ENCODE data around the gene ATP5MG. TPM values are rescaled to one million over a fixed set of nuclear protein-coding genes. Genes with fewer than 3 reads are reported as not detected.
A peak's percentile ranks its signal among the peaks of the same experiment; 100 is the strongest.

ATP5MG gene
- total RNA-seq, 1 donor from 2014 or later, result 61.1 TPM

GRCh38 chr11:118448294-118448693 is 46.9 kb downstream of the ATP5MG start:
- Histone ChIP-seq H3K36me3 (ENCODE audit: control insufficient read depth, insufficient read depth, low read length) (no peaks in the 10 kb centered on the region), H3K27me3 (ENCODE audit: control insufficient read depth, insufficient read depth, low read length) (no peaks in the 10 kb centered on the region), H3K4me3 (ENCODE audit: low read depth, low read length) (no peak overlapping the region)
- DNase-seq (ENCODE audit: low read depth) (peak; percentile 58), FAIRE-seq (no peak)
- no peak for TF ChIP-seq CTCF (IDR thresholded peaks at IDR 0.05; ENCODE audit: insufficient read depth, low read length, severe bottlenecking)

- Histone ChIP-seq H3K27me3 (ENCODE audit: control insufficient read depth, insufficient read depth, low read length) (no peaks in the 10 kb centered on the region), H3K36me3 (ENCODE audit: control insufficient read depth, insufficient read depth, low read length) (no peaks in the 10 kb centered on the region), H3K4me3 (ENCODE audit: low read depth, low read length) (no peak overlapping the region)
- DNase-seq (ENCODE audit: low read depth) (no peak), FAIRE-seq (no peak)
- TF ChIP-seq CTCF (IDR thresholded peaks at IDR 0.05; ENCODE audit: insufficient read depth, low read length, severe bottlenecking), result no peak
Measured at GRCh38 chr11:118449316-118449918, 48.0 kb downstream of the ATP5MG start.

- Histone ChIP-seq H3K36me3 (ENCODE audit: control insufficient read depth, insufficient read depth, low read length) (no peaks in the 10 kb centered on the region), H3K4me3 (ENCODE audit: low read depth, low read length) (no peak overlapping the region), H3K27me3 (ENCODE audit: control insufficient read depth, insufficient read depth, low read length) (no peaks in the 10 kb centered on the region)
- TF ChIP-seq CTCF (IDR thresholded peaks at IDR 0.05; ENCODE audit: insufficient read depth, low read length, severe bottlenecking), result no peak
- DNase-seq (ENCODE audit: low read depth) (no peak), FAIRE-seq (no peak)
Measured at GRCh38 chr11:118450451-118450850, 49.0 kb downstream of the ATP5MG start.

Other genes with a start within 250 kb of the ATP5MG start
- 0.53 and 1.2 TPM in 2 replicates for gene SCN4B, start 248.8 kb upstream of the ATP5MG start, total RNA-seq
- gene SCN2B, start 225.0 kb upstream of the ATP5MG start, total RNA-seq, result under 0.01 and 0.13 TPM in 2 replicates
- 0.13 TPM in 1 of 2 replicates, not detected in the other for gene JAML, start 176.6 kb upstream of the ATP5MG start, total RNA-seq
- gene MPZL3, start 149.2 kb upstream of the ATP5MG start, total RNA-seq, result 34.8 and 81.4 TPM in 2 replicates
- 38.7 and 79.2 TPM in 2 replicates for gene MPZL2, start 137.3 kb upstream of the ATP5MG start, total RNA-seq
- not detected in 2 replicates for gene CD3E, start 96.9 kb upstream of the ATP5MG start, total RNA-seq
- not detected in 2 replicates for gene CD3D, start 58.9 kb upstream of the ATP5MG start, total RNA-seq
- not detected in 2 replicates for gene CD3G, start 57.3 kb upstream of the ATP5MG start, total RNA-seq
- gene UBE4A, start 42.0 kb upstream of the ATP5MG start, total RNA-seq, result 16.1 and 21.9 TPM in 2 replicates
- 14.0 and 20.6 TPM in 2 replicates for gene KMT2A, start 34.9 kb downstream of the ATP5MG start, total RNA-seq
- gene TTC36, start 125.9 kb downstream of the ATP5MG start, total RNA-seq, result 0.51 TPM in 1 of 2 replicates, not detected in the other
- 13.8 and 14.7 TPM in 2 replicates for gene TMEM25, start 129.6 kb downstream of the ATP5MG start, total RNA-seq
- gene IFT46, start 164.3 kb downstream of the ATP5MG start, total RNA-seq, result 19.8 and 21.3 TPM in 2 replicates
- 66.7 and 79.2 TPM in 2 replicates for gene ARCN1, start 170.8 kb downstream of the ATP5MG start, total RNA-seq
- gene PHLDB1, start 206.0 kb downstream of the ATP5MG start, total RNA-seq, result 13.3 and 22.6 TPM in 2 replicates

Data from bronchial epithelial cell (primary cell).